Breast epithelium (tissue), 3 donors: ENCODE data around the gene ABO.

Experiments used
- POLR2A ChIP-seq: fragments of 450-650 bp; IDR thresholded peaks from one replicate; pipeline ENCODE4 v1.6.1; 2016; ENCODE audit warnings: antibody characterized with exemption, mild to moderate bottlenecking, moderate library complexity
- POLR2AphosphoS5 ChIP-seq, 3 donors: sonication (generic); formaldehyde crosslinking; IDR thresholded peaks; one replicate each; pipeline ENCODE4 v1.6.1; 2017; ENCODE audit warnings: antibody characterized with exemption in 3 of 3
- TF ChIP-seq, protein P1 (sequence below), 3 donors: fragments of 450-650 bp; IDR thresholded peaks; one replicate each; pipeline ENCODE4 v1.5.1; 2016 to 2017; ENCODE audit warnings: antibody characterized with exemption in 3 of 3, mild to moderate bottlenecking in 3 of 3, moderate library complexity in 3 of 3

DNA sequence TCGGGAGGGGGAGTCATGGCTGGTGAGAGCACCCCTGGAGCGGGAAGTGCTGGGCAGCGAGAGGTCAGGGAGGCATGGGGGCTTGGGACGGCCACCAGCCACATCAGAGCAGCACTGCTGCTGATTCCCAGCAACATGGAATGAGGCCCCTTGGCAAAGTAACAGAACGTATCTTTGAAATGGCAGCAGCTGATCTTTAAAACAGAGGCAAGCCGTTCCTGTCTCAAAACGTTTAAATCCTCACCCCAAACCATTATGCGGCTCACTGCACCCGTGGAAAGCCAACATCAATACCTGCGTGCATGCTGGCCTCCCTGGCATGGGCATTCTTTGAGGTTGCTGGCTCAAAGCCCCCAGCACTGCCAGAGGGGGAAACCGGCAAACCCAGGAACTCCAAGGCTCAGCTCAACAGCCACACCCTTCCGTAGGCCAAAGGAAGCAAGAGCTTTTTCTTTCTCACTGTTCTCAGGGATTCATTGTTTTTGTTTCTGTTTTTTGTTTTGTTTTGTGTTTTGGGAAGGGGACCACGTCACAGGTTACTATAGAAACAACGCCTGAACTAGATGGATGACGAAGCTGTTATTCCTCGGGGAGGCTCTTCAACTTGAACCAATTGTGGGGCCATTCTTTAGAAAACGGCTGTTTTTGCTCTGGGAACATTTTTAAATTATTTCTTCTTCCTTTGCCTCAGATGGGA lies 37.8 kb downstream of the ABO start:
- TF ChIP-seq, protein P1, sequence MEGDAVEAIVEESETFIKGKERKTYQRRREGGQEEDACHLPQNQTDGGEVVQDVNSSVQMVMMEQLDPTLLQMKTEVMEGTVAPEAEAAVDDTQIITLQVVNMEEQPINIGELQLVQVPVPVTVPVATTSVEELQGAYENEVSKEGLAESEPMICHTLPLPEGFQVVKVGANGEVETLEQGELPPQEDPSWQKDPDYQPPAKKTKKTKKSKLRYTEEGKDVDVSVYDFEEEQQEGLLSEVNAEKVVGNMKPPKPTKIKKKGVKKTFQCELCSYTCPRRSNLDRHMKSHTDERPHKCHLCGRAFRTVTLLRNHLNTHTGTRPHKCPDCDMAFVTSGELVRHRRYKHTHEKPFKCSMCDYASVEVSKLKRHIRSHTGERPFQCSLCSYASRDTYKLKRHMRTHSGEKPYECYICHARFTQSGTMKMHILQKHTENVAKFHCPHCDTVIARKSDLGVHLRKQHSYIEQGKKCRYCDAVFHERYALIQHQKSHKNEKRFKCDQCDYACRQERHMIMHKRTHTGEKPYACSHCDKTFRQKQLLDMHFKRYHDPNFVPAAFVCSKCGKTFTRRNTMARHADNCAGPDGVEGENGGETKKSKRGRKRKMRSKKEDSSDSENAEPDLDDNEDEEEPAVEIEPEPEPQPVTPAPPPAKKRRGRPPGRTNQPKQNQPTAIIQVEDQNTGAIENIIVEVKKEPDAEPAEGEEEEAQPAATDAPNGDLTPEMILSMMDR (IDR thresholded peaks at IDR 0.05): no peak
- TF ChIP-seq POLR2A: no peak
- no peak for TF ChIP-seq POLR2AphosphoS5 (IDR thresholded peaks at IDR 0.05)
